ENCODE measurements around the gene RELN. TPM values are rescaled to one million over a fixed set of nuclear protein-coding genes. Genes with fewer than 3 reads are reported as not detected.

The RELN gene
- total and polyA plus RNA-seq, 10 of the 15 experiments (the other 5 are each of a cell fraction or from before 2014, with no cell fraction given): 0.11 to 0.21 TPM; not detected in 8

DNA sequence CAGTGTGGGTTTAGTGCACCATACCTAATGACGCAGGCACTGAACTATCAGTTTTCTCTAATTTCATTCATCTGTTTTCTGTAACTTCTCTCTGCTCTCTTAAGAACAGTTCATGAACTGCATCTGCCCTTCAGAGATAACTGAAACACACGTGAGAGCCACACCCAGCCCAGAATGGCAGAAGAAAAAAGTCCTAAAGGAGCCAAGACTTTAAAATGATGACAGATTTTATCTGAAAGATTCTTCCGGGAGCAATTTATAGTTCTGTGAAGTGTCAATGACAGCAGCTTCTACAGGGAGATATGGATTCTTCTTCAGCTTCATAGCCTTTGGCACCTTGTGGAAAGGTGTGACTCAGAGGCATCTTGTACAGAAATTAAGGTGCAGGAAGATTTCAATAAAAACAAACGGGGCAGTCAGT lies 332.0 kb downstream of the RELN start:
- intact Hi-C loops (cut with micrococcal nuclease; ENCODE audit: unreplicated experiment) (no loop called here), in situ Hi-C loops (cut with MboI) (no loop called here)
- no peak overlapping the region for H3K4me2 ChIP-seq (ENCODE audit: control insufficient read depth, insufficient read depth)
- no peak for FAIRE-seq
- H3K9me3 ChIP-seq (replicated peaks; ENCODE audit: control insufficient read depth, insufficient read depth, low read length): no peaks in the 10 kb centered on the region
- no peak overlapping the region for H3K4me3 ChIP-seq
- H2AFZ ChIP-seq (ENCODE audit: control insufficient read depth, low read depth, low read length): no peak overlapping the region
- 29% methylated on average over 4 of the region's 4 CpGs for WGBS (ENCODE audit: insufficient coverage, insufficient replicate concordance, low lambda C conversion rate, missing lambda C conversion rate)
- BruUV-seq (replicated peaks): no TSS peak
- no peaks in the 10 kb centered on the region for H3K4me1 ChIP-seq (ENCODE audit: control insufficient read depth, insufficient read depth, low read length)
- no peaks in the 10 kb centered on the region for H3K79me2 ChIP-seq (ENCODE audit: control insufficient read depth, insufficient read depth, low read length)
- CTCF ChIA-PET: no interaction called here
- H4K20me1 ChIP-seq (ENCODE audit: control insufficient read depth, insufficient read depth): no peaks in the 10 kb centered on the region
- no peaks in the 10 kb centered on the region for H3K36me3 ChIP-seq (ENCODE audit: control insufficient read depth in 2 of 2, insufficient read depth in 2 of 2, low read length in 1 of 2)
- ATAC-seq: no peak
- no peak for TF ChIP-seq RAD21 (IDR thresholded peaks at IDR 0.05; ENCODE audit: insufficient read depth, low read depth, low read length)
- TF ChIP-seq, protein P1, sequence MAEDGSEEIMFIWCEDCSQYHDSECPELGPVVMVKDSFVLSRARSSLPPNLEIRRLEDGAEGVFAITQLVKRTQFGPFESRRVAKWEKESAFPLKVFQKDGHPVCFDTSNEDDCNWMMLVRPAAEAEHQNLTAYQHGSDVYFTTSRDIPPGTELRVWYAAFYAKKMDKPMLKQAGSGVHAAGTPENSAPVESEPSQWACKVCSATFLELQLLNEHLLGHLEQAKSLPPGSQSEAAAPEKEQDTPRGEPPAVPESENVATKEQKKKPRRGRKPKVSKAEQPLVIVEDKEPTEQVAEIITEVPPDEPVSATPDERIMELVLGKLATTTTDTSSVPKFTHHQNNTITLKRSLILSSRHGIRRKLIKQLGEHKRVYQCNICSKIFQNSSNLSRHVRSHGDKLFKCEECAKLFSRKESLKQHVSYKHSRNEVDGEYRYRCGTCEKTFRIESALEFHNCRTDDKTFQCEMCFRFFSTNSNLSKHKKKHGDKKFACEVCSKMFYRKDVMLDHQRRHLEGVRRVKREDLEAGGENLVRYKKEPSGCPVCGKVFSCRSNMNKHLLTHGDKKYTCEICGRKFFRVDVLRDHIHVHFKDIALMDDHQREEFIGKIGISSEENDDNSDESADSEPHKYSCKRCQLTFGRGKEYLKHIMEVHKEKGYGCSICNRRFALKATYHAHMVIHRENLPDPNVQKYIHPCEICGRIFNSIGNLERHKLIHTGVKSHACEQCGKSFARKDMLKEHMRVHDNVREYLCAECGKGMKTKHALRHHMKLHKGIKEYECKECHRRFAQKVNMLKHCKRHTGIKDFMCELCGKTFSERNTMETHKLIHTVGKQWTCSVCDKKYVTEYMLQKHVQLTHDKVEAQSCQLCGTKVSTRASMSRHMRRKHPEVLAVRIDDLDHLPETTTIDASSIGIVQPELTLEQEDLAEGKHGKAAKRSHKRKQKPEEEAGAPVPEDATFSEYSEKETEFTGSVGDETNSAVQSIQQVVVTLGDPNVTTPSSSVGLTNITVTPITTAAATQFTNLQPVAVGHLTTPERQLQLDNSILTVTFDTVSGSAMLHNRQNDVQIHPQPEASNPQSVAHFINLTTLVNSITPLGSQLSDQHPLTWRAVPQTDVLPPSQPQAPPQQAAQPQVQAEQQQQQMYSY (CRISPR knock-in tag; IDR thresholded peaks at IDR 0.05): no peak
- TF ChIP-seq SMARCA5 (IDR thresholded peaks at IDR 0.05): no peak
- TF ChIP-seq ZNF384 (IDR thresholded peaks at IDR 0.05; ENCODE audit: borderline replicate concordance, low read depth, low read length): no peak
- no peak for TF ChIP-seq EGR1 (IDR thresholded peaks at IDR 0.05; ENCODE audit: borderline replicate concordance in 1 of 2, low read depth in 2 of 2, low read length in 2 of 2)
- no peak for TF ChIP-seq SUPT20H (IDR thresholded peaks at IDR 0.05; ENCODE audit: borderline replicate concordance, control insufficient read depth, low read depth, low read length)
- POLR2A ChIA-PET: no interaction called here
- H3K27me3 ChIP-seq (replicated peaks in 1 of 2; ENCODE audit: control insufficient read depth in 2 of 2, insufficient read depth in 2 of 2, low read length in 1 of 2): no peaks in the 10 kb centered on the region
- no peak overlapping the region for H3K27ac ChIP-seq (ENCODE audit: control insufficient read depth, insufficient read depth)
- no peak overlapping the region for H3K9ac ChIP-seq (ENCODE audit: control insufficient read depth, insufficient read depth, low read length)
- no peak for DNase-seq (ENCODE audit: low read depth, low spot score)
- RAD21 ChIA-PET (ENCODE audit: unreplicated experiment): no interaction called here
- SMC1A ChIA-PET (ENCODE audit: uncharacterized antibody, unreplicated experiment): interaction anchor here (0.7 kb wide), 1 partner anchor 35 kb away, joined by 3 read pairs; no protein-coding TSS in a partner anchor

Measured in GM12878 (cell line).